EH (cell line): ENCODE measurements around the gene FNIP1.
A peak's percentile ranks its signal among the peaks of the same experiment; 100 is the strongest.
"Not testable (repeated sequence)": the region's sequence is repeated elsewhere in the genome, so short reads cannot be mapped to it uniquely, and the experiment has no call there.

Experiments used
- DNase-seq: peaks from one replicate; pipeline ENCODE4 v3.0.0-alpha.2; 2015; ENCODE audit warnings: low read depth

The FNIP1 gene

DNA sequence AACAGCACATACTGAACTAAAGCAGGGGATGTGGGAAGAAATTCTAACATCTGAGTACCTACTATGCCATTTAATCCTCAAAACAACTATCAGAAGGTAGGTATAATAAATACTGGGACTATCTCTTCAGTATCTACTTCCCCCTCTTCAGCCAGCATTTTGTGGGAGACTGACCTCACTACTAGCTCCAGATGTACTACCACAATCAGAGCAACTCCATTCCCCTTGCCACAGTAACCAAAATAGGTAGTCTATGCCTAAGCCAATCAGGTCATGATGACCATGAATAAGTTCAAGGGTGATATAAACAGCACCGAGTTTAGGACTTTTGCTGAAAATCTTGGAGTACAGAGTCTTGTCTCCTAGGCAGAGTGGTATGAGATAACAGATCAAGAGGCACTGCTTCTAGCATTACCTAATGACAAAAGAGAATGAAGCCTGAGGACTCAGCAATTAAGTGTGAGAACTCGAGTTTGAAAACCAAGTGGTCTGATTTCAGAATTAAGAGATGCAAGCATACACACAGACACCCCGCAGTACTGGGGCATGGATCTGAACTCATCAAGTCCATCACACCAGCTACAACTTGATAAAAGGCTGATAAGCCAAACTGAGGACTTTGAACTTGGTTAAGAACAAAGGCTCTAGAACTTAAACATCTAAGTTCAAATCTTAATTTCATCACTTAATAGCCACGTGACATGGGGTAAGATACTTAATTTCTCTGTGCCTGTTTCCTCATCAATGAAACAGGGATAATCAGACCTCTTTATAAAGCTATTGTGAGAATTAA is 9.7 kb downstream of the FNIP1 start:
- DNase-seq = no peak

DNA sequence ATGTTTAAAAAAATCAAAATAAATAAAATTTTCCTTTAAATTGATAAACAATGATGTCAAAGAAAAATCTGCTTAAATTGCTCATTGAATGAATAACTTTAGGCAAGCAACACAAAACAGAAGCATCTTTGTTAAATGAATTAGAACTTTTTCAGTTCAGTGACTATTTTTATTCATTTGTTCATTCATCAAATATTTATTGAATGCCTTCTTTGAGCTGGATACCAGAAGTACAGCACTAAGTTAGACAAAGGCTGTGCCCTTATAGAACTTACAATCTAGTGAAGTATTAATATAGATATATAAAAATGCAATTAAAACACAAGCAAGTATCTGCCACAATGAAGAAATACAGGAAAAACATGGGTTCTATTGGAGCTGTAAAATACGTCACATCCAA is 10.8 kb downstream of the FNIP1 start:
- no peak for DNase-seq

DNA sequence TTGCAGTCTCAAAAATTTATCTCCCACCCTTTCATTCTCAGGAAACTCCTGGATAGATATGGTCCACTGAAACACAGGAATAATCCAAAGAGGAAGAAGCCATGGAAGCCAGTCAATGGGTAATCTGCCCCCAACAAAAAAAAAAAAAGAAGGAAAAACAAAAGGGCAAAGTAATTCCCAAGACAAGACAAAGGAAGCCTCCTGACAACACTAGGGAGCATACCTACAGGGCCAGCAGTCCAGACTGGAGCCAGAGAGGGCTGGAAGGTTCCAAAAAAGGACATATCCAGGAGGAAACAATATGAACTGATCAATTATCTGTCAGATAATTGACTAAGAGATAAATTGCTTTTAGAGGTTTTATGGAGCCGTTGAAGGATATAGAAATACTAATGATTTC is 12.9 kb downstream of the FNIP1 start:
- no peak for DNase-seq

DNA sequence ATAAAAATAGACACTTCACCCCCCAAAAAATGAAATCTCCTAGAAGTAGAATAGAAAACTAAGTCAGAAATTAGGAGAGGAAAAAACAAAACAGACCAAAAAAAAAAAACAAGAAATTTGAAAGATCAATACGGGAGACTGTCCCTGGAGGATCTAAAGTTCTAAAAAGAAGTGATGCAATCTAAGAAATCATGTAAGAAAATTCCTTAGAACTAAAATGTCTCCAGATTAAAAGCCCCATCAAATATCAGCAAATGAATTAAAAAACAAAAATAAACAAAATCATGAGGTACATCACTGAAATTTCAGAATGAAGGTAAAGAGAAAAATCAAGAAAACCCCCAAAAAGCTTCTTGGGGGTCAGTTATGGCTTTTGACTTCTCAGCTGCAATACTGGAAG is 13.5 kb downstream of the FNIP1 start:
- DNase-seq = no peak

DNA sequence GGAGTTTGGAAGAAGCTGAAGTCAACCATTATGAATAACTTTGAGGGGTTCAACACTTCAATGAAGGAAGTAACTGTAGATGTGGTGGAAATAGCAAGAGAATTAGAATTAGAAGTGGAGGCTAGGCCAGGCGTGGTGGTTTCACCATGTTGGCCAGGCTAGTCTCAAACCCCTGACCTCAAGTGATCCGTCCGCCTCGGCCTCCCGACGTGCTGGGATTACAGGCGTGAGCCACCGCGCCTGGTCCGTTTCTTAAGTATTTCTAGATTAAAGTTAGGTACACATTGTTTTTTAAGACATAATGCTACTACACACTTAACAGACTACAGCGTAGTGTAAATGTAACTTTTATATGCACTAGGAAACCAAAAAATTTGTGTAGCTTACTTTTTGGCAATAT is 14.1 kb downstream of the FNIP1 start:
- no peak for DNase-seq

DNA sequence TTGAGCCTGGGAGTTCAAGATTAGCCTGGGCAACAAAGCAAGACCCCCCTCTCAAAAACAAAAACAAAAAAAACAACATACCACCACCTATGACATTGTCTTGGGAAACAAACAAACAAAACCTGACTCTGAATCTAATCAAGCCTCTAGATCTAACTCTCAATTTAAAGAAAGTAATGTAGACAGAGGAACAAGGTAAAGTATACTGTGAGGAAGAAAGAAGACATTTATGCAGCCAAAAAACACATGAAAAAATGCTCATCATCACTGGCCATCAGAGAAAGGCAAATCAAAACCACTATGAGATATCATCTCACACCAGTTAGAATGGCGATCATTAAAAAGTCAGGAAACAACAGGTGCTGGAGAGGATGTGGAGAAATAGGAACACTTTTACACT is 18.7 kb downstream of the FNIP1 start:
- not testable (repeated sequence) for DNase-seq

DNA sequence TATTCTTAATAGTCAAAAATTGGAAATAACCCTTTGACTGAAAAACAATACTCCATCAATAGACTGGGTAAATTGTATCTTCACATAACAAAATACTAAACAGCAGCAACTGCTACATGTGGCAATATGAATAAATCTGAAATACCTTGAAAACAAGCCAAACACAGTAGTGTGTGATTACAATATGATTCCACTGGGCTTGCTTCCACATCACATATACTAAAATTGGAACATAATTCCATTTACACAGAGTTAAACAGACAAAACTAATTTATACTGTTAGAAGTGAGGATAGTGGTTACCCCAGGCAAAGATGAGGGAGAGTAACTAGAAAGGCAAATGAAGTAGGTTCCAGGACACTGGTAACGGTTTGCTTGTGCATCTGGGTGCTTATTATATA is 20.4 kb downstream of the FNIP1 start:
- DNase-seq = no peak

DNA sequence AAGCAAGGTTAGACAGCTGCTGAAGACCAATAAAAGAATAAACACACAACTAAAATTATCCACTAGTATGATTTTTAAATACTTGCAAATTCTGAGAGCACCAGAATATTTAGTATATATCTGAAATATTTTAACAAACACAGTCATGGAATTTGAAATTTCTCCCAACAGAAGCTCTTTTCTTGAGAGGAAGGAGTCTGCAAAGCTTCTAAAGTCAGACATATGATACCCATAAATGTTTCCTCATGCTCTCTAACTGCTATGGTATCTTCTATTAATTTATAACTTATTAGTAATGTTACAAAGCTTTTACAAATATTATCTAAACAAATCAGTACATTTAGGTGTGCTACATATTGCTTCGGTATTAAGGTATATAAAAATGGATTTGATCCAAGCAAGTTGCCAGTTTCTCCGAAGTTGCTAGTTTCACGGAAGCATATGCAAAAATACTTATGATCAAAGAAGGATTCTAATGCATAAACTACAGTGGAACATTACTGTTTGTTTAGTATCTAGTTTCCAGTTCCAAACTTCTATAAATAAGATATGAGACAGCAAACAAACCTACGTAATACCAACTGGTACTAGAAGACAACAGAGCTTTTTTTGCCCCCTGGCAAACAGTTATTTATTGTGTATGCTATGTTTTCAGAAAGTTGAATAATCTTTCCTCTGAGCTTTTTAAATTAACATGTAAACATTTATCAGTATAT is 22.0 kb downstream of the FNIP1 start:
- no peak for DNase-seq

DNA sequence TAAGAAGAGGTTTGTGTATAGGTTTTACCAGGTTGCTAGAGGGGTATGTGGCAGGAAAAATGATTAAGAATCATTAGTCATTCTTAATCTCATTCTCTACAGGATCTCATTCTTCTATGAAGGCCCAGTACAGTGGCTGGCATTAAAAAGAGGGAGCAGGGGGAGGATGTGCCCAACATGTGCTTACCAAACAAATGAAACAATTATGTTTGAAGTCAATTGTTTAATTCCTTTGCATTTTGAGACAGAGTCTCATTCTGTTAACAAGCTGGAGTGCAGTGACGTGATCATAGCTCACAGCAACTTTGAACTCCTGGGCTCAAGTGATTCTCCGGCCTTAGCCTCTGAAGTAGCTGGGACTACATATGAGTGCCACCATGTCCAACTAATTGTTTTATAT is 23.0 kb downstream of the FNIP1 start:
- DNase-seq = no peak

DNA sequence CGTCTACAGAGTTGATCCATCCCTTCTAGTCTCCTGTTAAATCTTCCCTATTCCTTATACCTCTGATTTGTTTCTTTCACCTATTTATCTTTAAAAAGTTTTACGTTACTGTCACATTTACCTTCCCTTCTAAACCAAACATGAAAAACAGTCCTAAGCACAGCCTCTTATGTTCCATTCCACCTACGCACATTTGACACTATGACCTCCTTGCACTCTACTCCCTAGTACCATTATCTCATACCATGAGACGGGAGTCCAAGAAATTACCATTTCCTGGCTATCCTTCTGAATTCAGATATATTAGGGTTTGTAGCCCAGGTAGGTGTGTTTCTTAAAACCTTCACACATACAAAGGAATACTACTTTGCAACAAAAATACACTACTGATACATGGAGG is 25.1 kb downstream of the FNIP1 start:
- no peak for DNase-seq

DNA sequence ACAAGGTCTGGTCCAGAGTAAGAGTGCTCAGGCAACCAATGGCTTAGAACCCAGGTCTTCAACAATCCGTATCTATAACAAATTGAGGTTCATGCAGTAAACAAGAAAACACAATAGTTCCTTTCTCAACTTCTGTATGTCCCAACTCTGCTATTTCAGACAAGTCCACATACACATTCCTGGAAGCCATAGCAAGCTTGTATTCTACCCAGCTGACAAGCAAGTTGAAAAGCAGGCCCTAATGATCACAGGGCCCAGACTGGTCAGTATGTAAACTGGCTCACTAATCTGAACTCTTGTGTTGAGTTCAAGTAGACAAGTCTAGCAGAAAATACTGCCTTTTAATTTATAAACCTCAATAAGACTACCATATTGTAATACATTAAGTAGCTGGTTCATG is 26.9 kb downstream of the FNIP1 start:
- no peak for DNase-seq

DNA sequence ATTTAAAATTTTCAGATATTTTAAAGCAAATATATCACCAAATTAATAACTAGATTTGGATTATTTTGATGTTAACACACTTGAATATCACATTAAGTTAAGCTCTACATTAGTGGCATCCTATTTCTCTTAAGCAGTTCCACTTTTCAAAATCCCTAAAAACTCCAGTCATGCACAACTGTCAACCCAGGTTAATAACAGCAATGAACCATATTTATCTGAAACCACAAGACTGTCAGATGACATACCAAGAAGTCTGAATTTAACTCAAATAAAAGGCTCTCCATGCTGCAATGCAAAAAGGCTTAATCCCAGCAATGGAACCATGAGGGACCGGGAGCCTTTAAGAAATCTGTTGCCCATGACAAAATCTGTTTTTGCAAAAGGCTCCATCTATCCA is 27.5 kb downstream of the FNIP1 start:
- DNase-seq = peak; percentile 36

DNA sequence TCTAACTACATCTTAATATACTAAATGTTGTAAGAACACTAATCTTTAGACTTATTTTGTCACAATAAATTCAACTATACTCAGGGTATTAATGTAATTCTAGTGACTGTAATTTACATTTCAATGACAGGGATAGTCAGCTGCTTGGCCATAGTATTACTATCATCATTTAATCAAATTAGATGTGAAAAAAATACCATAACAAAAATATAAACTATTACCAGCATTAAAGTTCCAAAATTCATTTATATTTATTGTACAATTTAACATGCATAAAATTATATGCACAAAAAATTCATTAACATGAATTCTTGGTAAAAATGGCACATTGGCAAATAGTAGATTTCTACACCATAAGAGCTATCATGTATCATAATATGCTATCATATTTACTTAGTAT is 28.9 kb downstream of the FNIP1 start:
- no peak for DNase-seq

DNA sequence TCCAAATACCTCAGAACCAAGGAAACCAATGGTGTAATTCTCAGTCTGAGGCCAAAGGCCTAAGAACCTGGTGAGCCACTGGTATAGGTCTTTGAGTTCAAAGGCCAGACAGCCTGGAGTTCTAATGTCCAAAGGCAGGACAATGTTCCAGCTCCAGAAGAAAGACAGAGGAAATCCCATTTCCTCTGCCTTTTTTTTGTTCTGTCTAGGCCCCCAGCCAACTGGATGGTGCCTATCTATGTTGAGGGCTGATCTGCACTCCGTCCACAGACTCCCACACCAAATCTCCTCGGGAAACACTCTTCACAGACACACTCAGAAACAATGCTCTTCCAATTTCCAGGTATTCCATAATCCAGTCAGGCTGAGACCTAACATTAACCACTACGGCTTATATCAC is 30.1 kb downstream of the FNIP1 start:
- no peak for DNase-seq

DNA sequence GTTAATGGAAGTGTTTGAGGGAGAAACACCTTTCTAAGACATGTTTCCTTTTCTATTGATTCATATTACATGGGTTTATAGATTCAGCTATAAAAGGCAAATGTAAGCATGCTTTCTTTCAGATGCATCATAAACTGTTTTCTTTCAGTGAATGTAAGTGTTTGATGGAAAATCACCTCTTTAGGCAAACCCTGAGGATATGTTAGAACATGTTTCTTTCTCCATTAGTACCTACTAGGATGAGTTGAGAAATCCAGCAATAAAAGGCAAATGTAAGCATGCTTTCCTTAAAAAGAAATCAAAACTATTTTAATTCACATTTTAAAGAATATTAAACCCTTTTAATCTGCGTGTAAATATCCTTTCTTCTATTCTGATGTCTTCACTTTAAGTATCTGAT is 31.6 kb downstream of the FNIP1 start:
- no peak for DNase-seq

DNA sequence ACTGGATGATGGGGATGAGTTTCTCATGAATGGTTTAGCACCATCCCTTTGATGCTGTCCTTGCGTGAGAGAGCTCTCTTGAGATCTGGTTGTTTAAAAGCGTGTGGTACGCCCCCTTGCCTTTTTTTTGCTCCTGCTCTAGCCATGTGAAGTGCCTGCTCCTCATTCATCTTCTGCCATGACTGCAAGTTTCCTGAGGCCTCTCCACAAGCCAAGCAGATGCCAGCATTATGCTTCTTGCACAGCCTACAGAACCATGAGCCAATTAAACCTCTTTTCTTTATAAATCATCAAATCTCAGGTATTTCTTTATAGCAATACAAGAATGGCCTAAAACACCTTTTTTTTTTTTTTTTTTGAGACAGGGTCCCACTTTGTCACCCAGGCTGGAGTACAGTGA is 32.8 kb downstream of the FNIP1 start:
- DNase-seq = no peak

DNA sequence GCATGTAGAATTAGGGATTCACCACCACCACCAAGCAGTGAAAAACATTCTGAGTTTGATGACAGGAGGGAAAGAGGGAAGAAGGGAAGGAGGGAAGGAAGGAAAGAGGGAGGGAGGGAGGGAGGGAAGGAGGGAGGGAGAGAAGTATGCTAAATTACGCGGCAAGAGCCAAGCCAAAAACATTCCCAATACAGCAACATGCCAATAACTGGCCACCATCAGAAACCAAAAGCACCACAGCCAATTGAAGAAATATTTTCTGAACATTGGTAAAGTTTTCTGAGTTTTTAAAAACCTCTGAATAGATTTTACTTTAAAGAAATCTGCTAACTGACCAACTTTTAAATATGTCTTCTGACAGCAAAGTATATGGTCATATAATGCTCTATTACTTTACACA is 36.0 kb downstream of the FNIP1 start:
- DNase-seq = no peak

DNA sequence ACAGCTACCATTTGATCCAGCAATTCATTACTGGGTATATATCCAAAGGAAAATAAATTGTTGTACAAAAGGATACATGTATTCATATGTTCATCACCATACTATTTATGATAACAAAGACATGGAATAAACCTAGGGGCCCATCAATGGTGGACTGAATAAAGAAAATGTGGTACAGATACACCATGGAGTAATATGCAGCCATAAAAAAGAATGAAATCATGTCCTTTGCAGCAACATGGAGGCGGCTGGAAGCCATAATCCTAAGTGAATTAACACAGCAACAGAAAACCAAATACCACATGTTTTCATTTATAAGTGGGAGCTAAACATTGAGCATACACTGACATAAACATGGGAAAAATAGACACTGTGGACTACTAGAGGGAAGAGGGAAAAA is 37.1 kb downstream of the FNIP1 start:
- DNase-seq = no peak

DNA sequence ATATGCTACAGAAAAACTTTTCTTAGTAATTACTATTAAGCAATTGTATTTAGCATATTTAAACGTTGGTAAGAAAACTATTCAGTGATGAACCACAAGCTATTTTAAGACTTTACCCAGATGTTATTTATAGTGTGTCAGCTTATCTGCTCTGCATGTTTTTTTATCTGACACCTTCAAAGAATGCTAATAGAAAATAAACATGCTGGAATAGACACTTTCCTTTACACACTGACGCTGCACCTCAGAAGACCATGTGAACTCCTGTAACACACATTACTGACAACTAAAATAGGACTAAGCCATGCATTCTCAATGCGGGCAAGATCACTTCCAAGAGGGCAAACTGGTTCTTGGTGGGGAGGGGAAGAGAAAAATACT is 38.3 kb downstream of the FNIP1 start:
- peak; percentile 66 for DNase-seq

DNA sequence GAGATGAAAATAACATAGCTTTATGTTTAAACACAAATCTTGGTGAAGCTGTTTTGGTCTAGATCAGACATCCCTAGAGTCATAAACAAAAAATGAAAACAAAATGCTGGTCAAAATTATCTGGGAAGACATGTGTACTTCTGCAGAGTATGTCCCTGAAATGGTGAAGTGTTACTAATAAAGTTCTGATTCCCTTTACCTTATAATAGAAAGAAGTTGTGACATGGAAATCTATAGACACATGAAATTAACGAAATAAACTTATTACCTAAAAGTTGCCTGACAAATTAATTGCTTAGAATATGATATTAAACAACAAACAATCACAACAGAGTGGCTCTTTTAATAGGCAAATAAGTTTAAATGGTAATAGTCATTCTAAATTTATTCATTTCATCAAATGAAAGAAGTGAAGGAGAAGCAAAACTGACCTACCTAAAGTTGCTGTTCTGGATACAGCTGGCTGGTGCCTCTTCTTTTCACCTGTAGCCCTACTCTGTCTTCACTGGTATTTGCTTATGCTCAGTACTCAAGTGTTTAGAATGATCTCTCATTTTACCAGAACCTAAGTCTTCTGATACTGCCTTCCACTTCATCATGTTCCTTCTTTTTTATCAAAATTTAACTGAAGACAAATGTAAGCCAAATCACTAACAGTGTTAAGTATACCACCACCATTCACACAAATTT is 38.8 kb downstream of the FNIP1 start:
- no peak for DNase-seq

DNA sequence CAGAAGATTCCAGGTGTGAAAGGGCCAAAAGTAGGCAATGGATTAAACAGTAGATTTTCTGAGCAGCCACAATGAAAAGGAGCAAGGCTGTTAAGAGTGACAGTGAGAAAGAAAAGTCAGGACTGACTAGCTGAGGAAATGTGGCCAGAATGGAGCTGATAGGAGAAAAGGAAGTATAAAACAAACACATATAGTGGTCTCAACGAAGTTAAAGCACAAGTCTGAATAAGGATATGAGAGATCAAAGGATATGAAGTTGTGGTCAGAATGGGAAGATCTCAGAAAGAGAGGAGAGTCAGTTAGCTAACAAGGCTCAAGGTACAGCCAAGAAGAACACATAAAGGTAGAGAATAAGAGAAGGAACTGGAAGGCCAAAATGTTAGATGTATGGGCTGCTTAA is 39.9 kb downstream of the FNIP1 start:
- no peak for DNase-seq

DNA sequence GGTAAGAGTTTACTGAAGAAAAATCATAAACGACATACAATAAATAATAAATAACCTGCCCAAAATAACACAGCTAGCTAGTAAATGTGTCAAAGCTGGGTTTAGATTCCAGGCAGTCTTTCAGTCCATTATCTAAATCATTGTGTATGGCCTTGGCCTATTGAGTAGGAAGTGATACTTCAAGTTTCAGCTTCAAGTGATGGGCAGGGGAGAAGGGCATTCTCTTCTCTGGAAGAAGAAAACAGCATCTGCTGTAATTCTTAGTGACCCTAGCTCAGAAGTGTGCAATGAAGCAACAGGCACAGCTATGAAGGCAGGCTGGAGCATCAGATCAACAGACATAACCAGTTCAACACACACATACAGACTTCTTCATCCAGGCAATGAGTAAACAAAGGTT is 42.5 kb downstream of the FNIP1 start:
- DNase-seq = no peak

DNA sequence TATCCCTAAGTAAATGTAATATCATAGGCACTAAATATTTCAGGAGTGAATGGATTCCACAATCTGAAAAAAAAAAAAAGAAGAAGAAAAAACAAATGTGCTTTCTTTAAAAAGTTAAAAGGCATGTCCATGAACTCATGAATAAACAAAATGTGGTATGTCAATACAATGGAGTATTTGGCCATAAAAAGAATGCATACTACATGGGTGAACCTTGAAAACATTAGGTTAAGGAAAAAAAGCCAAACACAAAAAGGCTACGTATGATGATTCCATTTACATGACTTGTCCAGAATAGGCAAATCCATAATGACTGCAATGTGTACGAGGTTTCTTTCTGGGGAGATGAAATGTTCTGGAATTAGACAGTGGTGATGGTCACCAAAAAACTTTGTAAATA is 45.3 kb downstream of the FNIP1 start:
- peak; percentile 43 for DNase-seq
